T-helper 1 cell treated with Interleukin-12 subunit alpha and Interleukin-12 subunit beta and Interleukin-4 antibody, amounts not matched to agents 30 ng/mL and 1 ng/mL, for 36 hours (primary cell): ENCODE data around the gene ERVMER34-1. TPM values are rescaled to one million over a fixed set of nuclear protein-coding genes. Genes with fewer than 3 reads are reported as not detected.

Source experiments
- intact Hi-C: fragments of 100-400 bp; cut with micrococcal nuclease; formaldehyde crosslinking; loops from one replicate; pipeline ENCODE4 v1.15.1; 2024
- total RNA-seq: library from RNA; stranded (reverse); gene quantifications from 2 replicates; pipeline ENCODE4 v1.2.3, GENCODE V29; 2022

The ERVMER34-1 gene
- total RNA-seq, 1 donor from 2014 or later: not detected

- intact Hi-C loops: loop anchor here (1.0 to 2.0 kb wide), 5 partner anchors 10 to 878 kb away; partner anchors contain the start of gene RASL11B
These were observed 29.0 kb downstream of the ERVMER34-1 start for GRCh38 chr4:52721968-52722815.

GRCh38 chr4:52718123-52718522 is 33.1 kb downstream of the ERVMER34-1 start:
- intact Hi-C loops: loop anchor here (10.0 kb wide), 2 partner anchors 747 to 1517 kb away; no protein-coding TSS in a partner anchor

- intact Hi-C loops: loop anchor here (10.0 kb wide), 2 partner anchors 748 to 1518 kb away; no protein-coding TSS in a partner anchor
These were observed 34.7 kb downstream of the ERVMER34-1 start for GRCh38 chr4:52716364-52717151.

- intact Hi-C loops: loop anchor here (10.0 kb wide), 2 partner anchors 749 to 1519 kb away; no protein-coding TSS in a partner anchor
These were observed 35.3 kb downstream of the ERVMER34-1 start for GRCh38 chr4:52715914-52716313.

- intact Hi-C loops: loop anchor here (10.0 kb wide), 2 partner anchors 749 to 1519 kb away; no protein-coding TSS in a partner anchor
These were observed 35.8 kb downstream of the ERVMER34-1 start for GRCh38 chr4:52715255-52715897.

GRCh38 chr4:52714597-52715254 is 36.5 kb downstream of the ERVMER34-1 start:
- intact Hi-C loops: loop anchor here (5.0 to 10.0 kb wide), 4 partner anchors 127 to 1520 kb away; no protein-coding TSS in a partner anchor

GRCh38 chr4:52713456-52713937 is 37.7 kb downstream of the ERVMER34-1 start:
- intact Hi-C loops: loop anchor here (2.0 to 10.0 kb wide), 7 partner anchors 126 to 1521 kb away; partner anchors contain the start of genes FIP1L1 and SCFD2

GRCh38 chr4:52712251-52713130 is 38.7 kb downstream of the ERVMER34-1 start:
- intact Hi-C loops: loop anchor here (1.0 to 10.0 kb wide), 13 partner anchors 10 to 1522 kb away; partner anchors contain the start of genes DCUN1D4, FIP1L1, RASL11B and SCFD2

- intact Hi-C loops: loop anchor here (1.0 to 10.0 kb wide), 13 partner anchors 10 to 1523 kb away; partner anchors contain the start of genes DCUN1D4, FIP1L1, RASL11B and SCFD2
These were observed 39.4 kb downstream of the ERVMER34-1 start for GRCh38 chr4:52711834-52712250.

GRCh38 chr4:52711272-52711671 is 40.0 kb downstream of the ERVMER34-1 start:
- intact Hi-C loops: loop anchor here (5.0 to 10.0 kb wide), 4 partner anchors 124 to 1524 kb away; no protein-coding TSS in a partner anchor

- intact Hi-C loops: no loop called here
These were observed 42.1 kb downstream of the ERVMER34-1 start for GRCh38 chr4:52709155-52709554.

GRCh38 chr4:52704661-52705060 is 46.6 kb downstream of the ERVMER34-1 start:
- intact Hi-C loops: no loop called here

GRCh38 chr4:52704133-52704532 is 47.1 kb downstream of the ERVMER34-1 start:
- intact Hi-C loops: no loop called here

- intact Hi-C loops: no loop called here
These were observed 50.0 kb downstream of the ERVMER34-1 start for GRCh38 chr4:52701207-52701606.

- intact Hi-C loops: no loop called here
These were observed 56.3 kb downstream of the ERVMER34-1 start for GRCh38 chr4:52694936-52695335.

GRCh38 chr4:52693492-52693891 is 57.7 kb downstream of the ERVMER34-1 start:
- intact Hi-C loops: no loop called here
